GM23338 (cell line): Measurements from ENCODE around the gene NT5C2.

ENCODE experiments used
- CTCF ChIP-seq, 2 experiments: fragments of 200-600 bp in 1 of 2; sonication (generic) in 1 of 2; conservative IDR thresholded peaks; 2 replicates each; pipeline versions ENCODE4 v1.5.1 to v1.6.1; 2016 to 2017; ENCODE audit warnings: antibody characterized with exemption in 2 of 2, low read depth in 2 of 2, mild to moderate bottlenecking in 2 of 2, moderate library complexity in 1 of 2
- EZH2 ChIP-seq: fragments of 200-600 bp; sonication (generic); IDR thresholded peaks from one replicate; pipeline ENCODE4 v1.8.0; 2017; ENCODE audit warnings: antibody characterized with exemption, mild to moderate bottlenecking, low read depth; ENCODE audit not compliant: unreplicated experiment
- POLR2AphosphoS5 ChIP-seq: IDR thresholded peaks from 2 replicates; pipeline ENCODE4 v1.6.1; 2016; ENCODE audit warnings: antibody characterized with exemption, low read depth
- TF ChIP-seq, protein P1 (sequence below): IDR thresholded peaks from one replicate; pipeline ENCODE4 v1.6.1; 2018; ENCODE audit warnings: antibody characterized with exemption; ENCODE audit not compliant: unreplicated experiment

DNA sequence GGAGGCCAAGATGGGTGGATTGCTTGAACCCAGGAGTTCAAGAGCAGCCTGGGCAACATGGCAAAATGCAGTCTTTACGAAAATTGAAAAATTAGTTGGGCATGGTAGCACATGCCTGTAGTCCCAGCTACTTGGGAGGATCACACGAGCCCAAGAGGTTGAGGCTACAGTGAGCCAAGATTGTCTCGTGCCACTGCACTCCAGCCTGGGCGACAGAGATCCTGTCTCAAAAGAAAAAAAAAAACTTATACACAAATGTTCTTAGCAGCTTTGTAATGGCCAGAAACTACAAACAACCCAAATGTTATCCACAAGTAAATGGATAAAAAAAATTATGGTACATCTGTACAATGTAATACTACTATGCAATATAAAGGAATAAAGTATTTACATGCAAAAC is 12.6 kb downstream of the NT5C2 start:
- TF ChIP-seq CTCF (conservative IDR thresholded peaks at IDR 0.05; ENCODE audit: low read depth in 2 of 2) (no peak), EZH2 (no peak), POLR2AphosphoS5 (no peak)
- TF ChIP-seq, protein P1, sequence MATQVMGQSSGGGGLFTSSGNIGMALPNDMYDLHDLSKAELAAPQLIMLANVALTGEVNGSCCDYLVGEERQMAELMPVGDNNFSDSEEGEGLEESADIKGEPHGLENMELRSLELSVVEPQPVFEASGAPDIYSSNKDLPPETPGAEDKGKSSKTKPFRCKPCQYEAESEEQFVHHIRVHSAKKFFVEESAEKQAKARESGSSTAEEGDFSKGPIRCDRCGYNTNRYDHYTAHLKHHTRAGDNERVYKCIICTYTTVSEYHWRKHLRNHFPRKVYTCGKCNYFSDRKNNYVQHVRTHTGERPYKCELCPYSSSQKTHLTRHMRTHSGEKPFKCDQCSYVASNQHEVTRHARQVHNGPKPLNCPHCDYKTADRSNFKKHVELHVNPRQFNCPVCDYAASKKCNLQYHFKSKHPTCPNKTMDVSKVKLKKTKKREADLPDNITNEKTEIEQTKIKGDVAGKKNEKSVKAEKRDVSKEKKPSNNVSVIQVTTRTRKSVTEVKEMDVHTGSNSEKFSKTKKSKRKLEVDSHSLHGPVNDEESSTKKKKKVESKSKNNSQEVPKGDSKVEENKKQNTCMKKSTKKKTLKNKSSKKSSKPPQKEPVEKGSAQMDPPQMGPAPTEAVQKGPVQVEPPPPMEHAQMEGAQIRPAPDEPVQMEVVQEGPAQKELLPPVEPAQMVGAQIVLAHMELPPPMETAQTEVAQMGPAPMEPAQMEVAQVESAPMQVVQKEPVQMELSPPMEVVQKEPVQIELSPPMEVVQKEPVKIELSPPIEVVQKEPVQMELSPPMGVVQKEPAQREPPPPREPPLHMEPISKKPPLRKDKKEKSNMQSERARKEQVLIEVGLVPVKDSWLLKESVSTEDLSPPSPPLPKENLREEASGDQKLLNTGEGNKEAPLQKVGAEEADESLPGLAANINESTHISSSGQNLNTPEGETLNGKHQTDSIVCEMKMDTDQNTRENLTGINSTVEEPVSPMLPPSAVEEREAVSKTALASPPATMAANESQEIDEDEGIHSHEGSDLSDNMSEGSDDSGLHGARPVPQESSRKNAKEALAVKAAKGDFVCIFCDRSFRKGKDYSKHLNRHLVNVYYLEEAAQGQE, result no peak
